H1 (cell line): ENCODE measurements around the gene CCDC30. TPM values are rescaled to one million over a fixed set of nuclear protein-coding genes. Genes with fewer than 3 reads are reported as not detected.

ENCODE experiments used
- CTCF ChIA-PET: fragments of 300-600 bp; sonication (Branson Sonifier 250); formaldehyde crosslinking; loops from one replicate; lab custom pipeline; 2021; ENCODE audit not compliant: partially characterized antibody; lab: Charles Lee
- POLR2A ChIA-PET: fragments of 300-600 bp; sonication (Branson Sonifier 250); formaldehyde crosslinking; loops from one replicate; lab custom pipeline; 2021; ENCODE audit warnings: inconsistent platforms; ENCODE audit not compliant: partially characterized antibody; lab: Charles Lee
- DNase-seq, 2 experiments: peaks; one replicate each; pipeline versions ENCODE4 v3.0.0 to v3.0.0-alpha.2; 2010 to 2022; ENCODE audit warnings: low spot score in 2 of 2, low read depth in 1 of 2, mixed read lengths in 1 of 2
- FAIRE-seq: peaks from 2 replicates; lab custom pipeline; 2011; peaks lifted over from hg19 to GRCh38; lab: Jason Lieb, UNC
- H2AFZ ChIP-seq: 2 replicates; pipeline ENCODE4 v1.8.1; 2012; ENCODE audit warnings: low read length, inconsistent platforms
- H2AK5ac ChIP-seq: 2 replicates; pipeline ENCODE4 v1.6.1; 2013; ENCODE audit warnings: low read depth, low read length
- H2BK120ac ChIP-seq: replicated peaks from 2 replicates; pipeline ENCODE3; 2013; ENCODE audit warnings: low read depth, low read length, inconsistent platforms
- H2BK12ac ChIP-seq: 2 replicates; pipeline ENCODE4 v1.6.1; 2013; ENCODE audit warnings: low read depth, low read length
- H2BK15ac ChIP-seq: 2 replicates; pipeline ENCODE4 v1.6.1; 2013; ENCODE audit warnings: low read length
- H2BK20ac ChIP-seq: 2 replicates; pipeline ENCODE4 v1.6.1; 2013; ENCODE audit warnings: low read length
- H2BK5ac ChIP-seq: 2 replicates; pipeline ENCODE4 v1.6.1; 2013; ENCODE audit warnings: low read depth, low read length
- H3K14ac ChIP-seq: 2 replicates; pipeline ENCODE4 v1.6.1; 2013; ENCODE audit warnings: inconsistent platforms; ENCODE audit not compliant: insufficient read length
- H3K18ac ChIP-seq: 2 replicates; pipeline ENCODE4 v1.6.1; 2013; ENCODE audit warnings: low read length; ENCODE audit errors: extremely low read depth
- H3K23ac ChIP-seq: 2 replicates; pipeline ENCODE4 v1.6.1; 2013; ENCODE audit warnings: inconsistent platforms; ENCODE audit not compliant: insufficient read length
- H3K23me2 ChIP-seq: 2 replicates; pipeline ENCODE4 v1.6.1; 2013; ENCODE audit warnings: low read depth, low read length
- H3K27ac ChIP-seq: 2 replicates; pipeline ENCODE4 v1.6.1; 2011; ENCODE audit warnings: low read depth, low read length, inconsistent platforms
- H3K27me3 ChIP-seq, 4 experiments: replicated peaks in 1 of 4; 1 replicate in 1 of 4; 2 replicates in 3 of 4; pipeline versions ENCODE4 v1.6.1 to v1.8.1; 2011 to 2013; ENCODE audit warnings: low read length in 3 of 4, mild to moderate bottlenecking in 3 of 4, inconsistent platforms in 2 of 4, mixed read lengths in 2 of 4, moderate library complexity in 1 of 4; ENCODE audit not compliant: control insufficient read depth in 3 of 4, insufficient read depth in 3 of 4; ENCODE audit errors: extremely low read depth in 1 of 4
- H3K36me3 ChIP-seq, 4 experiments: 2 replicates each; pipeline versions ENCODE4 v1.6.1 to v1.8.1; 2011 to 2013; ENCODE audit warnings: mild to moderate bottlenecking in 4 of 4, low read length in 3 of 4, moderate library complexity in 2 of 4, control low read depth in 1 of 4, inconsistent platforms in 1 of 4; ENCODE audit not compliant: insufficient read depth in 4 of 4, control insufficient read depth in 2 of 4
- H3K4ac ChIP-seq: replicated peaks from 2 replicates; pipeline ENCODE3; 2013; ENCODE audit warnings: low read length, low read depth, mixed read lengths, inconsistent platforms; ENCODE audit not compliant: insufficient read length
- H3K4me1 ChIP-seq, 4 experiments: replicated peaks in 1 of 4; 1 replicate in 1 of 4; 2 replicates in 3 of 4; pipeline versions ENCODE4 v1.6.1 to v1.8.1; 2011 to 2013; ENCODE audit warnings: low read length in 3 of 4, inconsistent platforms in 2 of 4, mixed read lengths in 1 of 4; ENCODE audit not compliant: insufficient read depth in 4 of 4, control insufficient read depth in 3 of 4
- H3K4me2 ChIP-seq, 2 experiments: 2 replicates each; pipeline versions ENCODE4 v1.6.1 to v1.8.1; 2011 to 2013; ENCODE audit warnings: low read depth in 2 of 2, low read length in 2 of 2, control low read depth in 1 of 2, inconsistent platforms in 1 of 2, mild to moderate bottlenecking in 1 of 2; ENCODE audit not compliant: insufficient read depth in 1 of 2
- H3K4me3 ChIP-seq, 4 experiments: fragments of 200-600, 300-600 bp in 1 of 4; sonication (generic), shearing (Covaris generic), sonication (Bioruptor Twin) in 1 of 4; 2 replicates each; pipeline versions ENCODE4 v1.5.1 to v1.8.1; 2011 to 2016; ENCODE audit warnings: low read length in 4 of 4, low read depth in 3 of 4, control low read depth in 2 of 4, inconsistent platforms in 2 of 4, mild to moderate bottlenecking in 2 of 4, mixed read lengths in 1 of 4, moderate library complexity in 1 of 4; ENCODE audit not compliant: insufficient read depth in 2 of 4; ENCODE audit errors: extremely low read depth in 1 of 4
- H3K56ac ChIP-seq: replicated peaks from 2 replicates; pipeline ENCODE3; 2013; ENCODE audit warnings: low read depth, mild to moderate bottlenecking, mixed read lengths, low read length, inconsistent platforms; ENCODE audit not compliant: insufficient read length
- H3K79me1 ChIP-seq: 2 replicates; pipeline ENCODE4 v1.6.1; 2013; ENCODE audit warnings: low read depth, low read length, control low read depth
- H3K79me2 ChIP-seq, 2 experiments: 2 replicates each; pipeline versions ENCODE4 v1.6.1 to v1.8.1; 2012 to 2013; ENCODE audit warnings: low read length in 2 of 2, mild to moderate bottlenecking in 2 of 2, inconsistent platforms in 1 of 2; ENCODE audit not compliant: insufficient read depth in 2 of 2, control insufficient read depth in 1 of 2
- H3K9ac ChIP-seq, 4 experiments: replicated peaks in 1 of 4; 1 replicate in 1 of 4; 2 replicates in 3 of 4; pipeline versions ENCODE4 v1.6.1 to v1.8.1; 2011 to 2013; ENCODE audit warnings: low read depth in 3 of 4, low read length in 3 of 4, control low read depth in 2 of 4, mild to moderate bottlenecking in 2 of 4, moderate library complexity in 2 of 4, inconsistent platforms in 1 of 4; ENCODE audit errors: extremely low read depth in 1 of 4
- H3K9me3 ChIP-seq, 2 experiments: 2 replicates each; pipeline versions ENCODE4 v1.6.1 to v1.8.1; 2012 to 2013; ENCODE audit warnings: mild to moderate bottlenecking in 2 of 2, moderate library complexity in 2 of 2, control low read depth in 1 of 2, inconsistent platforms in 1 of 2, low read depth in 1 of 2, low read length in 1 of 2, mixed read lengths in 1 of 2; ENCODE audit not compliant: insufficient read depth in 2 of 2
- H4K20me1 ChIP-seq, 2 experiments: replicated peaks in 1 of 2; 2 replicates each; pipeline versions ENCODE3 to v1.8.1; 2011 to 2013; ENCODE audit warnings: inconsistent platforms in 2 of 2, low read length in 2 of 2, mild to moderate bottlenecking in 1 of 2; ENCODE audit not compliant: insufficient read depth in 2 of 2, control insufficient read depth in 1 of 2
- H4K5ac ChIP-seq: 2 replicates; pipeline ENCODE4 v1.6.1; 2013; ENCODE audit warnings: low read length, low read depth, mixed read lengths, inconsistent platforms; ENCODE audit not compliant: insufficient read length
- H4K8ac ChIP-seq: 2 replicates; pipeline ENCODE4 v1.8.0; 2013; ENCODE audit warnings: mild to moderate bottlenecking, moderate library complexity, low read length, inconsistent platforms; ENCODE audit not compliant: insufficient read depth; ENCODE audit errors: extremely low read depth
- H4K91ac ChIP-seq: replicated peaks from 2 replicates; pipeline ENCODE3; 2013; ENCODE audit warnings: low read length, mixed read lengths, inconsistent platforms; ENCODE audit not compliant: insufficient read length
- BACH1 ChIP-seq: IDR thresholded peaks from 2 replicates; pipeline ENCODE4 v1.6.1; 2012; ENCODE audit warnings: low read length, improper control_type of control experiment
- BCL11A ChIP-seq, 2 experiments: IDR thresholded peaks; one replicate each; pipeline ENCODE4 v1.6.1; 2011; ENCODE audit warnings: low read depth in 2 of 2, low read length in 2 of 2, mild to moderate bottlenecking in 2 of 2
- CBX5 ChIP-seq: fragments of 300-800, 300-1000 bp; sonication (generic); IDR thresholded peaks from 2 replicates; pipeline ENCODE4 v1.7.1; 2016; ENCODE audit warnings: antibody characterized with exemption, low read length, low read depth
- CEBPB ChIP-seq: IDR thresholded peaks from 2 replicates; pipeline ENCODE4 v1.6.1; 2012; ENCODE audit warnings: low read depth, low read length
- CREB1 ChIP-seq: IDR thresholded peaks from 2 replicates; pipeline ENCODE4 v1.6.1; 2012; ENCODE audit warnings: inconsistent platforms
- EGR1 ChIP-seq: IDR thresholded peaks from 2 replicates; pipeline ENCODE4 v1.6.1; 2011; ENCODE audit warnings: low read depth, low read length, borderline replicate concordance
- GABPA ChIP-seq: IDR thresholded peaks from 2 replicates; pipeline ENCODE4 v1.6.1; 2011; ENCODE audit warnings: mild to moderate bottlenecking, low read length, moderate library complexity, borderline replicate concordance; ENCODE audit not compliant: insufficient read depth
- GTF2F1 ChIP-seq: IDR thresholded peaks from 2 replicates; pipeline ENCODE4 v1.6.1; 2012; ENCODE audit warnings: low read depth, low read length, improper control_type of control experiment, borderline replicate concordance
- JUN ChIP-seq: IDR thresholded peaks from 2 replicates; pipeline ENCODE4 v1.6.1; 2011; ENCODE audit warnings: low read depth, mild to moderate bottlenecking, improper control_type of control experiment, low read length
- KDM4A ChIP-seq: IDR thresholded peaks from one replicate; pipeline ENCODE4 v1.7.1; 2012; ENCODE audit warnings: low read depth, mild to moderate bottlenecking, moderate library complexity, low read length, inconsistent platforms; ENCODE audit not compliant: severe bottlenecking
- PHF8 ChIP-seq: fragments of 200-600 bp; sonication (generic); conservative IDR thresholded peaks from 2 replicates; pipeline ENCODE4 v1.7.1; 2012; ENCODE audit warnings: low read depth, mild to moderate bottlenecking, inconsistent platforms, low read length, moderate library complexity
- POLR2AphosphoS5 ChIP-seq: IDR thresholded peaks from 2 replicates; pipeline ENCODE4 v1.6.1; 2011; ENCODE audit warnings: low read depth, low read length
- RXRA ChIP-seq: IDR thresholded peaks from 2 replicates; pipeline ENCODE4 v1.6.1; 2011; ENCODE audit warnings: low read depth, mild to moderate bottlenecking, low read length, moderate library complexity; ENCODE audit not compliant: insufficient read depth
- SIN3A ChIP-seq, 2 experiments: IDR thresholded peaks in 1 of 2; conservative IDR thresholded peaks in 1 of 2; 2 replicates each; pipeline ENCODE4 v1.6.1; 2011 to 2012; ENCODE audit warnings: low read length in 2 of 2, improper control_type of control experiment in 1 of 2, low read depth in 1 of 2, mild to moderate bottlenecking in 1 of 2
- SIX5 ChIP-seq: IDR thresholded peaks from 2 replicates; pipeline ENCODE4 v1.6.1; 2011; ENCODE audit warnings: mild to moderate bottlenecking, low read depth, low read length
- SP4 ChIP-seq: IDR thresholded peaks from 2 replicates; pipeline ENCODE4 v1.6.1; 2012; ENCODE audit warnings: low read length, inconsistent platforms
- WGBS, 2 experiments: shearing (Covaris generic) in 1 of 2; methylation state at CpG; one replicate each; pipeline versions ENCODE4 v1.1.6 to v1.1.7; 2013 to 2015; ENCODE audit warnings: low lambda C conversion rate in 2 of 2, mixed read lengths in 2 of 2, inconsistent platforms in 1 of 2, low coverage in 1 of 2, missing lambda C conversion rate in 1 of 2; ENCODE audit not compliant: insufficient replicate concordance in 2 of 2, insufficient coverage in 1 of 2, insufficient read length in 1 of 2; ENCODE audit errors: extremely low coverage in 1 of 2, missing lambda C conversion rate in 1 of 2; 5-methylcytosine and 5-hydroxymethylcytosine counted together
- polyA plus RNA-seq, 7 experiments: library from polyadenylated mRNA; depleted of rRNA in 3 of 7; stranded (reverse) in 5 of 7; unstranded in 2 of 7; fragments of >200 nt in 5 of 7; fragments of 200-250 nt in 2 of 7; gene quantifications; 1 replicate in 5 of 7; 2 replicates in 1 of 7; 4 replicates in 1 of 7; pipeline versions ENCODE4 v1.2.1 to v1.2.3, GENCODE V29; 2011 to 2013; ENCODE audit warnings: missing spikeins in 2 of 7, mixed read lengths in 2 of 7
- total RNA-seq: library from RNA; stranded (reverse); fragmentation: NEBNext Ultra II Directional; extraction: Animal tissue kit (Norgen Biotek cat#: 25700); gene quantifications from 2 replicates; pipeline ENCODE4 v1.2.1, GENCODE V29; 2021

Gene CCDC30
- total and polyA plus RNA-seq, 2 of the 8 experiments (the other 6 are each of a cell fraction or from before 2014, with no cell fraction given), result 0.60 to 1.8 TPM

DNA sequence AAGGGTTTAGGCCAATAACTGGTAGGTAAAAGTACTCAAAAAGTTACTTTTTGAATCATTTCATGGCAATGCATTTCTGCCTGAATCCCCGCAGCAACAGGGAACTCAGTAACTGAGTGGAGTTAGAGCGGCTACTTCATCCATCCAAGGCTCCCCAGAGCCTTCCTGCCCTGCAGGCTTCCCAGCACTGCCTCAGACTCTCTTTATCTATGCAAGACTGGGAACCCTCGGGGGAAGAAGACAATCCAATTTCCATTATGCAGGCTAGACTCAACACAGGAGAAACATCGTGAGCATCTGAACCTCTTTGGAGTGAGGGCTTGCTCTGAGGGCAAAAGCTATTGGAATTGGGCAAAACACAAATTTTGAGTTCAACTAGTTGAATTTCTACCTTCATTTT, 30.4 kb upstream of the CCDC30 start:
- no peak overlapping the region for H4K8ac ChIP-seq
- ChIA-PET CTCF (interaction anchor here (0.6 kb wide), 1 partner anchor 28 kb away, joined by 3 read pairs; no protein-coding TSS in a partner anchor), POLR2A (interaction anchor here (1.6 to 2.6 kb wide), 2 partner anchors 15 to 19 kb away, joined by 3 to 6 read pairs; no protein-coding TSS in a partner anchor)
- no peaks in the 10 kb centered on the region; a peak in 1 of 4 replicates for H3K9me3 ChIP-seq
- H2BK20ac ChIP-seq, result no peak overlapping the region
- no peak overlapping the region for H3K4me2 ChIP-seq
- no peak overlapping the region for H4K5ac ChIP-seq
- no peak overlapping the region for H2BK5ac ChIP-seq
- no peaks in the 10 kb centered on the region for H3K79me1 ChIP-seq
- no peaks in the 10 kb centered on the region for H3K27me3 ChIP-seq
- FAIRE-seq, result no peak
- H2BK15ac ChIP-seq, result no peak overlapping the region
- H2AFZ ChIP-seq, result no peak overlapping the region
- no peak overlapping the region for H3K27ac ChIP-seq
- H3K4ac ChIP-seq, result no peak overlapping the region
- H4K20me1 ChIP-seq, result no peaks in the 10 kb centered on the region
- no peaks in the 10 kb centered on the region for H3K36me3 ChIP-seq
- no peak overlapping the region for H3K18ac ChIP-seq
- no peaks in the 10 kb centered on the region for H3K23me2 ChIP-seq
- no peaks in the 10 kb centered on the region for H3K79me2 ChIP-seq
- no peaks in the 10 kb centered on the region for H3K4me1 ChIP-seq
- H3K4me3 ChIP-seq, result no peak overlapping the region
- no peak overlapping the region for H2BK12ac ChIP-seq
- no peak overlapping the region for H3K56ac ChIP-seq
- TF ChIP-seq GABPA (no peak), CEBPB (no peak), SIX5 (no peak), EGR1 (no peak), PHF8 (no peak), CREB1 (no peak), GTF2F1 (no peak), JUN (no peak), BACH1 (no peak), POLR2AphosphoS5 (no peak), BCL11A (IDR thresholded peaks at IDR 0.05; ENCODE audit: low read depth in 2 of 2, low read length in 2 of 2) (no peak), SIN3A (conservative IDR thresholded peaks at IDR 0.05 in 1 of 2, IDR thresholded peaks at IDR 0.05 in 1 of 2; ENCODE audit: low read depth in 1 of 2, low read length in 2 of 2) (no peak), RXRA (no peak), SP4 (no peak), CBX5 (no peak), KDM4A (no peak)
- WGBS, 2 experiments, result 87% methylated on average over 4 of the region's 4 CpGs; no CpG with 5 or more reads in 1 of the 2 experiments
- DNase-seq, result no peak
- H3K9ac ChIP-seq, result no peak overlapping the region
- no peak overlapping the region for H2BK120ac ChIP-seq
- H3K14ac ChIP-seq, result no peak overlapping the region
- H3K23ac ChIP-seq, result no peak overlapping the region
- no peak overlapping the region for H2AK5ac ChIP-seq
- H4K91ac ChIP-seq, result no peak overlapping the region
